Left ventricle myocardium inferior (tissue), 1 donor: ENCODE results near the gene DSG4. TPM values are rescaled to one million over a fixed set of nuclear protein-coding genes. Genes with fewer than 3 reads are reported as not detected.

ENCODE experiments used
- DNase-seq: peaks from one replicate; pipeline ENCODE4 v3.0.0-alpha.2; 2020
- H3K27ac ChIP-seq: fragments of 200-600 bp; replicated peaks from 2 replicates; pipeline ENCODE4 v1.8.0; 2021
- H3K27me3 ChIP-seq: fragments of 200-600 bp; 2 replicates; pipeline ENCODE4 v1.8.0; 2021; ENCODE audit warnings: low read depth
- H3K36me3 ChIP-seq: fragments of 200-600 bp; 2 replicates; pipeline ENCODE4 v1.8.0; 2021
- H3K4me1 ChIP-seq: fragments of 200-600 bp; 2 replicates; pipeline ENCODE4 v1.8.0; 2021
- H3K4me3 ChIP-seq: fragments of 200-600 bp; 2 replicates; pipeline ENCODE4 v1.8.0; 2021; ENCODE audit warnings: mild to moderate bottlenecking, moderate library complexity
- H3K9me3 ChIP-seq: fragments of 200-600 bp; replicated peaks from 2 replicates; pipeline ENCODE4 v1.8.0; 2021
- CTCF ChIP-seq: fragments of 200-600 bp; IDR thresholded peaks from 2 replicates; pipeline ENCODE4 v1.8.0; 2021; ENCODE audit warnings: antibody characterized with exemption, mild to moderate bottlenecking, borderline replicate concordance
- intact Hi-C: fragments of 100-400 bp; cut with micrococcal nuclease; formaldehyde crosslinking; loops from one replicate; pipeline ENCODE4 v1.11.0; 2022
- total RNA-seq: library from RNA; stranded (reverse); fragmentation: NEBNext Ultra II Directional; extraction: Animal tissue kit (Norgen Biotek cat#: 25700); gene quantifications from one replicate; pipeline ENCODE4 v1.2.1, GENCODE V29; 2021
- donor health status: DM: no; HTN: yes; CAD: no; lungs with severe emphysema.

The DSG4 gene
- total RNA-seq, 1 donor from 2014 or later, result not detected

- Histone ChIP-seq H3K36me3 (no peaks in the 10 kb centered on the region), H3K27me3 (no peaks in the 10 kb centered on the region), H3K9me3 (peaks cover 7% of the 10 kb centered on the region), H3K27ac (no peak overlapping the region), H3K4me1 (no peaks in the 10 kb centered on the region), H3K4me3 (no peak overlapping the region)
- no peak for TF ChIP-seq CTCF
- no peak for DNase-seq
- intact Hi-C loops, result no loop called here
These were observed 12.4 kb upstream of the DSG4 start for GRCh38 chr18:31364190-31364589.

- H3K4me1 ChIP-seq, result no peaks in the 10 kb centered on the region
- no peaks in the 10 kb centered on the region for H3K36me3 ChIP-seq
- intact Hi-C loops, result no loop called here
- no peak overlapping the region for H3K27ac ChIP-seq
- no peak overlapping the region for H3K4me3 ChIP-seq
- no peaks in the 10 kb centered on the region for H3K9me3 ChIP-seq
- no peak for DNase-seq
- H3K27me3 ChIP-seq, result no peaks in the 10 kb centered on the region
- no peak for TF ChIP-seq CTCF
These were observed 7.1 kb upstream of the DSG4 start for GRCh38 chr18:31369478-31369877.

- Histone ChIP-seq H3K27me3 (no peaks in the 10 kb centered on the region), H3K4me3 (no peak overlapping the region), H3K27ac (no peak overlapping the region), H3K4me1 (no peaks in the 10 kb centered on the region), H3K9me3 (no peaks in the 10 kb centered on the region), H3K36me3 (no peaks in the 10 kb centered on the region)
- intact Hi-C loops, result no loop called here
- TF ChIP-seq CTCF, result no peak
- no peak for DNase-seq
These were observed 4.6 kb upstream of the DSG4 start for GRCh38 chr18:31371989-31372388.

- H3K27me3 ChIP-seq, result no peaks in the 10 kb centered on the region
- no peaks in the 10 kb centered on the region for H3K9me3 ChIP-seq
- H3K4me3 ChIP-seq, result no peak overlapping the region
- TF ChIP-seq CTCF, result no peak
- H3K27ac ChIP-seq, result no peak overlapping the region
- no peaks in the 10 kb centered on the region for H3K4me1 ChIP-seq
- no peak for DNase-seq
- no peaks in the 10 kb centered on the region for H3K36me3 ChIP-seq
- intact Hi-C loops, result no loop called here
These were observed 2.9 kb upstream of the DSG4 start for GRCh38 chr18:31373641-31374040.

- no peak for DNase-seq
- H3K4me3 ChIP-seq, result no peak overlapping the region
- no peaks in the 10 kb centered on the region for H3K27me3 ChIP-seq
- H3K4me1 ChIP-seq, result no peaks in the 10 kb centered on the region
- intact Hi-C loops, result no loop called here
- TF ChIP-seq CTCF, result no peak
- no peaks in the 10 kb centered on the region for H3K9me3 ChIP-seq
- H3K36me3 ChIP-seq, result no peaks in the 10 kb centered on the region
- H3K27ac ChIP-seq, result no peak overlapping the region
These were observed 4.3 kb downstream of the DSG4 start for GRCh38 chr18:31380912-31381311.

GRCh38 chr18:31382107-31382506, 5.5 kb downstream of the DSG4 start:
- DNase-seq, result no peak
- Histone ChIP-seq H3K27ac (no peak overlapping the region), H3K4me1 (no peaks in the 10 kb centered on the region), H3K4me3 (no peak overlapping the region), H3K36me3 (no peaks in the 10 kb centered on the region), H3K9me3 (no peaks in the 10 kb centered on the region), H3K27me3 (no peaks in the 10 kb centered on the region)
- TF ChIP-seq CTCF, result no peak
- intact Hi-C loops, result no loop called here
